Loucy (cell line): ENCODE results near the gene GCHFR.

Source experiments
- H2AFZ ChIP-seq: fragments of 200-600 bp; sonication (generic); 2 replicates; pipeline ENCODE4 v1.6.0; 2016; ENCODE audit warnings: antibody characterized with exemption, mild to moderate bottlenecking, low read length, moderate library complexity
- H3F3A ChIP-seq: fragments of 200-600 bp; 2 replicates; pipeline ENCODE4 v1.6.0; 2016; ENCODE audit warnings: antibody characterized with exemption, low read depth, mild to moderate bottlenecking
- H3K27me3 ChIP-seq: fragments of 200-600 bp; sonication (generic); 2 replicates; pipeline ENCODE4 v1.6.1; 2014; ENCODE audit warnings: low read length, mild to moderate bottlenecking; ENCODE audit not compliant: insufficient read depth, poor library complexity, severe bottlenecking
- H3K36me3 ChIP-seq: fragments of 200-600 bp; sonication (generic); 2 replicates; pipeline ENCODE4 v1.6.1; 2016; ENCODE audit warnings: low read length; ENCODE audit not compliant: insufficient read depth
- H3K4me1 ChIP-seq: fragments of 200-600 bp; sonication (generic); 2 replicates; pipeline ENCODE4 v1.5.1; 2014; ENCODE audit warnings: low read length, mild to moderate bottlenecking; ENCODE audit not compliant: insufficient read depth, poor library complexity, severe bottlenecking
- H3K4me2 ChIP-seq: fragments of 200-600 bp; sonication (generic); 2 replicates; pipeline ENCODE4 v1.6.0; 2014; ENCODE audit warnings: antibody characterized with exemption, low read length, low read depth, mild to moderate bottlenecking; ENCODE audit not compliant: poor library complexity, severe bottlenecking
- H3K4me3 ChIP-seq: fragments of 200-600 bp; sonication (generic); 2 replicates; pipeline ENCODE4 v1.5.1; 2014; ENCODE audit warnings: low read length, mild to moderate bottlenecking, mixed read lengths; ENCODE audit not compliant: poor library complexity, severe bottlenecking
- H3K79me2 ChIP-seq: fragments of 200-600 bp; sonication (generic); 2 replicates; pipeline ENCODE4 v1.6.1; 2014; ENCODE audit warnings: low read length; ENCODE audit not compliant: insufficient read depth
- H3K9ac ChIP-seq: fragments of 200-600 bp; sonication (generic); 2 replicates; pipeline ENCODE4 v1.6.0; 2014; ENCODE audit warnings: mild to moderate bottlenecking, low read depth, low read length, moderate library complexity; ENCODE audit not compliant: poor library complexity, severe bottlenecking
- H3K9me2 ChIP-seq: fragments of 200-600 bp; sonication (generic); replicated peaks from 2 replicates; pipeline ENCODE4 v1.6.1; 2016; ENCODE audit warnings: low read depth, low read length, mixed read lengths
- H3K9me3 ChIP-seq: fragments of 200-600 bp; sonication (generic); 2 replicates; pipeline ENCODE4 v1.6.1; 2014; ENCODE audit warnings: mild to moderate bottlenecking, antibody characterized with exemption, low read length, low read depth; ENCODE audit not compliant: insufficient read depth
- H4K20me1 ChIP-seq: fragments of 200-600 bp; sonication (generic); 2 replicates; pipeline ENCODE4 v1.6.0; 2014; ENCODE audit warnings: antibody characterized with exemption, low read length, mild to moderate bottlenecking; ENCODE audit not compliant: insufficient read depth, poor library complexity, severe bottlenecking
- EZH2phosphoT487 ChIP-seq: fragments of 200-600 bp; IDR thresholded peaks from 2 replicates; pipeline ENCODE4 v1.6.1; 2018; ENCODE audit warnings: antibody characterized with exemption, mild to moderate bottlenecking, moderate library complexity, borderline replicate concordance
- TF ChIP-seq, protein P1 (sequence below): fragments of 200-600 bp; sonication (generic); conservative IDR thresholded peaks from 2 replicates; pipeline ENCODE4 v1.5.1; 2014; ENCODE audit warnings: mild to moderate bottlenecking, antibody characterized with exemption, low read length

Gene GCHFR

GRCh38 chr15:40785814-40786213, 21.9 kb downstream of the GCHFR start:
- no peak overlapping the region for H3K4me2 ChIP-seq
- no peak overlapping the region for H3K9ac ChIP-seq
- no peaks in the 10 kb centered on the region for H3K9me2 ChIP-seq
- H3K9me3 ChIP-seq: no peaks in the 10 kb centered on the region
- H3K36me3 ChIP-seq: no peaks in the 10 kb centered on the region
- no peak for TF ChIP-seq EZH2phosphoT487
- TF ChIP-seq, protein P1, sequence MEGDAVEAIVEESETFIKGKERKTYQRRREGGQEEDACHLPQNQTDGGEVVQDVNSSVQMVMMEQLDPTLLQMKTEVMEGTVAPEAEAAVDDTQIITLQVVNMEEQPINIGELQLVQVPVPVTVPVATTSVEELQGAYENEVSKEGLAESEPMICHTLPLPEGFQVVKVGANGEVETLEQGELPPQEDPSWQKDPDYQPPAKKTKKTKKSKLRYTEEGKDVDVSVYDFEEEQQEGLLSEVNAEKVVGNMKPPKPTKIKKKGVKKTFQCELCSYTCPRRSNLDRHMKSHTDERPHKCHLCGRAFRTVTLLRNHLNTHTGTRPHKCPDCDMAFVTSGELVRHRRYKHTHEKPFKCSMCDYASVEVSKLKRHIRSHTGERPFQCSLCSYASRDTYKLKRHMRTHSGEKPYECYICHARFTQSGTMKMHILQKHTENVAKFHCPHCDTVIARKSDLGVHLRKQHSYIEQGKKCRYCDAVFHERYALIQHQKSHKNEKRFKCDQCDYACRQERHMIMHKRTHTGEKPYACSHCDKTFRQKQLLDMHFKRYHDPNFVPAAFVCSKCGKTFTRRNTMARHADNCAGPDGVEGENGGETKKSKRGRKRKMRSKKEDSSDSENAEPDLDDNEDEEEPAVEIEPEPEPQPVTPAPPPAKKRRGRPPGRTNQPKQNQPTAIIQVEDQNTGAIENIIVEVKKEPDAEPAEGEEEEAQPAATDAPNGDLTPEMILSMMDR: no peak
- no peak overlapping the region for H2AFZ ChIP-seq
- no peaks in the 10 kb centered on the region for H3F3A ChIP-seq
- H3K79me2 ChIP-seq: no peaks in the 10 kb centered on the region
- peaks cover 21% of the 10 kb centered on the region for H3K4me1 ChIP-seq
- no peaks in the 10 kb centered on the region for H3K27me3 ChIP-seq
- no peak overlapping the region for H3K4me3 ChIP-seq
- H4K20me1 ChIP-seq: peaks cover 11% of the 10 kb centered on the region

DNA sequence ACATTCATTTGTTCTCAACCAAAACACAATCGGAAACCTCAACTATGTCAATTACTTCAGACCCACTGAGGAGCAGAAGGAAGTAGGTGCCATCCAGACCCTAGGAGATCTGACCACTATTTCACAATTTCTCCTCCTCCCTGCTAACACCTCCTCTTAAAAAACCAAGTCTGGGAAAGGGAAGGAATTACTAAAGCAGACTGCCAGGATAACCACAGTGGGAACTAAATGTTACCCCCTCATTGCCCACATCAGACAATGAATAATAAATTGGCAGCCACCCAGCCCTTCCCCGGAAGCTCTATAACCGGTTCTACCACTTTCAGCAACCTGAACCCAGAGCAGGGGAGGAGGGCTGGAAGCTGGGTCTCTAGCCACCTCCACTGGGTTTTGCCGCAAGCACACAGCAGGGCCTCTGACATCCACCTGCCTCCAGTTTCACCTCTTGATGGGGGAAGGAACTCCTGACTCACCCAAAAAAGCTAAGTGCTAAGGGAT, 23.5 kb downstream of the GCHFR start:
- Histone ChIP-seq H3F3A (no peaks in the 10 kb centered on the region), H3K27me3 (no peaks in the 10 kb centered on the region), H4K20me1 (peaks cover 11% of the 10 kb centered on the region), H3K79me2 (no peaks in the 10 kb centered on the region), H3K9ac (peak overlapping the region; percentile 36), H3K36me3 (no peaks in the 10 kb centered on the region), H2AFZ (0 out of 2 replicates have a peak overlapping the region, but pooled peaks have one; percentile 20), H3K4me3 (peak overlapping the region; percentile 52), H3K4me1 (peaks cover 21% of the 10 kb centered on the region), H3K4me2 (peak overlapping the region; percentile 74), H3K9me2 (no peaks in the 10 kb centered on the region), H3K9me3 (no peaks in the 10 kb centered on the region)
- TF ChIP-seq, protein P1: no peak
- TF ChIP-seq EZH2phosphoT487: no peak

- TF ChIP-seq, protein P1: no peak
- no peak for TF ChIP-seq EZH2phosphoT487
- Histone ChIP-seq H3K27me3 (no peaks in the 10 kb centered on the region), H2AFZ (no peak overlapping the region), H3K79me2 (no peaks in the 10 kb centered on the region), H3K9me2 (no peaks in the 10 kb centered on the region), H3K9ac (no peak overlapping the region), H3F3A (no peaks in the 10 kb centered on the region), H3K36me3 (no peaks in the 10 kb centered on the region), H3K9me3 (no peaks in the 10 kb centered on the region), H3K4me1 (peaks cover 21% of the 10 kb centered on the region), H3K4me3 (peak overlapping the region; percentile 52), H4K20me1 (peaks cover 11% of the 10 kb centered on the region), H3K4me2 (peak overlapping the region; percentile 74)
Measured at GRCh38 chr15:40787991-40788390, 24.1 kb downstream of the GCHFR start.
